Activated CD4-positive, alpha-beta T cell treated with anti-CD3 and anti-CD28 coated beads for 1 hour (primary cell): ENCODE results near the gene ATRNL1.
"Not testable (repeated sequence)": the region's sequence is repeated elsewhere in the genome, so short reads cannot be mapped to it uniquely, and the experiment has no call there.

Experiments
- DNase-seq: peaks from one replicate; pipeline ENCODE4 v3.0.0-alpha.2; 2020

Gene ATRNL1

DNA sequence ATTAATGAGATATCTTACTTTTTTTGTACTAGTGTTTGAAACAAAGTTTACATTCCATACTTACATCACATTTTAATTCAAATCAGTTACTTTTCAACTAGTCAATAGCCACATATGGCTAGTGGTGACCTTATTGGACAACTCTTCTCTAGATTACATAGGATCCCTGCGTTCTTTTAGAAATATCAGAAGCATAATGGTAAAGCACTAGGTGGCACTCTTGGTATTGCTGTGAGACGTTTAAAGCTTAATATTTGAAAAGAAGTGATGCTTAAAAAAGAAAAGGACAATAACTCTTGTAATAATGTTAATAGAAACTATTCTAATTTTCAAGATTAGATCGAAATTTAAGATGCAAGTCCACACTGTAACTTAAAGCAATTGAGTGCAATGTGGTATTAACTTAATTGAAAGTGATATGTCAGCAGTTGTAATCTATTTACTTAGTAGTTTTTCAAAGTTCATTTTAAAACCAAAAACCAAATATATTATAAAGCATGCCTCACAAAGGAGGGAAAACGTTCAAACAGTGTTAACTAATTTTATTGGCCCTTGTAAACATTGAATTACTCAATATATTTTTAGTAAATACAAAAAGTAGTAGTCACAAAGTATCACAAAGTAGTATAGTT, 339.1 kb downstream of the ATRNL1 start:
- DNase-seq, result no peak

DNA sequence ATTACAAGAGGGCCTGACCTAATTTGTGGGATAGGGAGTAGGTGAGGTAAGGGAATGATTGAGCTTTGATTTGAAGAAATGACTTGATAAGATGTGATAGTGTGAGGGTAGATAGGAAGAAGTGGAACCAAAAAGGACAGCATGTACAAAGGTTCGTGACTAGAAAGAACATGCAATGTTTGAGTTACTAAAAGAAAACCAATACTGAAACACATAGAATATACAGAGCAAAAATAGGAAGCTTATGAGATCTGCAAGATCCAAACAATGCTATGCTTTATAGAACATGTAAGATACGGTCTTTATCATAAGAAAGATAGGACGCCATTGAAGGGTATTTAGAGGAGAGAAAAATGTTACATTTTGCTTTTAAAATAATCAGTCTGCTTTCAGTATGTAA, 343.8 kb downstream of the ATRNL1 start:
- no peak for DNase-seq

- no peak for DNase-seq
Observed at GRCh38 chr10:115441907-115442545, 348.9 kb downstream of the ATRNL1 start.

DNA sequence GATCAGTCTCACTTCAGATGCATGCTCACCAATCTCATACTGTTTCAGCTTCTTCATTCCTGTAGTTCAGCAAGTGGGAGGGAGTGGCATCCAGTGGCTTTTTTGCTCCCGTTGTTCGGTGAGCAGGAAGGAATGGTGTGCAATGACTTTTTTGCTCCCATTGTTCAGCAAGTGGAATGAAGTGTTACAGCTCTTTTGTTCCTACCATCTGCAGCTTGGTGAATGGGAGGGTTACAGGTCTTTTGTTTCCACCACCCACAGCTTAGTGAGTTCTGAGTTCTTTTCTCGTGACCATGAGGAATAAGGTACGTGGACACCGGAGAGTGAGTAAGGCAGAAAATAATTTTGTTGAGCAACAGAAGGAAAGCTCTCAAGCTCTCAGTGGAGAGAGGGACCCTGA, 363.6 kb downstream of the ATRNL1 start:
- no peak for DNase-seq

- DNase-seq, result no peak
Observed at GRCh38 chr10:115483294-115483693, 390.1 kb downstream of the ATRNL1 start.

- DNase-seq, result no peak
Observed at GRCh38 chr10:115491526-115492140, 398.5 kb downstream of the ATRNL1 start.

DNA sequence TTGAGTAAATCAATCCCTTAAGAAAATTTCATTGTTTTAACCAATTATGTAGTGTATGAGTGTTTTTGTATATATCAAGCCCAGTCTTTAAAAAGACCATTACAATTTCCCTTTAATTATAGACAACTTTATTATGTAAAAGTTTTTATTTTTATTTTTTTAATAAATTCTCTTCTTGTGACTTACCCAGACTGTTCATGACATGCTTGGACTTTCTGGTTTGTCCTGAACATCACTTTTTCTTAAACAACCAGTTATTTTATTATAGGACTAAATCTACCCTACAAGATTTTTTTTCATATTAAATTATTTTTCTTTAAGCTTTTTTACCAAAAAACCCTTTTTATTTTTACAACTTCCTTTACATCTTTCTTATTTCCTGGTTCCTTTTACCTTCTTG, 410.4 kb downstream of the ATRNL1 start:
- DNase-seq, result no peak

- no peak for DNase-seq
Observed at GRCh38 chr10:115514895-115515294, 421.7 kb downstream of the ATRNL1 start.

GRCh38 chr10:115525141-115525540, 432.0 kb downstream of the ATRNL1 start:
- no peak for DNase-seq

DNA sequence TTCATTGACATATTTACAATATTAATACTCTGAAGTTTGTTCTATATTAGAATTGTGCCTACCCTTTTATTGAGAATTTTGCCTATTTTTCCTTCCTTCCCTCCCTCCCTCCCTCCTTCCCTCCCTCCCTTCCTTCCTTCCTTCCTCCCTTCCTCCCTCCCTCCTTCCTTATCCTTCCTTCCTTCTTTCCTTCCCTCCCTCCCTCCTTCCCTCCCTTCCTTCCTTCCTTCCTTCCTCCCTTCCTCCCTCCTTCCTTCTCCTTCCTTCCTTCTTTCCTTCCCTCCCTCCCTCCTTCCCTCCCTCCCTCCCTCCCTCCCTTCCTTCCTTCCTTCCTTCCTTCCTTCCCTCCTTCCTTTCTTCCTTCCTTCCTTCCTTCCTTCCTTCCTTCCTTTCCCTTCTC, 434.5 kb downstream of the ATRNL1 start:
- not testable (repeated sequence) for DNase-seq

GRCh38 chr10:115536401-115536800, 443.2 kb downstream of the ATRNL1 start:
- not testable (repeated sequence) for DNase-seq

DNA sequence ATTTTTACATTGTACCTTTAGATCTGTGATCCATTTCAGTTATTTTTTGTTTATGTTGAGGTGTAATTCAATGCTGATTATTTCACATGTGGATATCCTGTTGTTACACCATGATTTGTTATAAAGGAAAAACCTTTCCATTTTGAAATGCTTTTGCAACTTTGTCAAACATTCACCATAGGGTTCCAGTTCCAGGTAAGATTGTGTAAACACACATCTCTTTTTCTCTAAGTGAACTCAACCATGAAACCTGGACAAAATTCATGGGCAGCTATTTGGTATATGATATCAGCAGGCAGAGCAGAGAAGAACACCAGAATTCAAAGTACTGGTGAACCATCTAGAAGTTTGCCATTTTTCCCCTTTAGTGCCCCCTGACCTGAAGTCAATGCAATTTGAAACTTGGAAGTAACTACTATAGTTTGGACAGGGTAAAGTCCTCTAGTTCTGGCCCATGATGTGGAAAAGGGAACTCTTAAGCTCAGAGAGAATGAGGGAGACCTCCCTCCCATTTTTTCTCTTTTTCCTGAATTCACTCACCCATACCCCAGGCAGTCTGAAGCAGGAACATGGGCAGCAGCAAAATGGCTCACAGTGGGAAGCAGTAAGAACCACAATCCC, 446.1 kb downstream of the ATRNL1 start:
- no peak for DNase-seq

GRCh38 chr10:115555887-115556402, 462.8 kb downstream of the ATRNL1 start:
- DNase-seq, result no peak

DNA sequence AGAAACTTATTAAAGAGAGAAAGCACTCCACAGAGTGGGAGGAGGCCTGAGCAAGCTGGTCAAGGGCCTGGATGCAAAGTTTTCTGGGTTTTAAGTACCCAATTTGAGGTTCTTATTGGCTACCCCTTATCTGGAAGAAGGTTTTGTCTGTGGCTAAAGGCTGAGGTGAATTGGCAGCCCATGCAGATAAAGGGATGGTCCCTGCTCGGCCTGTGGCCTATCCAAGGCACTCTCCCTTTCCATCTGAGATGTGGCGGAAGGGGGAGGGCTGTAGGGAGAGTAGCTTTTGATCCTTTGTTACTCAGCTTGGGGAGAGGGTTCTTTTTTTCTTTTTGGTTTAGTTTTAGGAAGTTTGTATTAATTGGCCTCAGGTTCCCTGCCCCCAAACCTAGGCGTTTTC, 465.1 kb downstream of the ATRNL1 start:
- no peak for DNase-seq

- no peak for DNase-seq
Observed at GRCh38 chr10:115566867-115567266, 473.7 kb downstream of the ATRNL1 start.

- DNase-seq, result no peak
Observed at GRCh38 chr10:115572740-115573455, 479.7 kb downstream of the ATRNL1 start.

- DNase-seq, result no peak
Observed at GRCh38 chr10:115580239-115580638, 487.1 kb downstream of the ATRNL1 start.

GRCh38 chr10:115593060-115593459, 499.9 kb downstream of the ATRNL1 start:
- DNase-seq, result no peak

GRCh38 chr10:115604627-115605026, 511.5 kb downstream of the ATRNL1 start:
- DNase-seq, result no peak

GRCh38 chr10:115606086-115606485, 512.9 kb downstream of the ATRNL1 start:
- DNase-seq, result no peak

DNA sequence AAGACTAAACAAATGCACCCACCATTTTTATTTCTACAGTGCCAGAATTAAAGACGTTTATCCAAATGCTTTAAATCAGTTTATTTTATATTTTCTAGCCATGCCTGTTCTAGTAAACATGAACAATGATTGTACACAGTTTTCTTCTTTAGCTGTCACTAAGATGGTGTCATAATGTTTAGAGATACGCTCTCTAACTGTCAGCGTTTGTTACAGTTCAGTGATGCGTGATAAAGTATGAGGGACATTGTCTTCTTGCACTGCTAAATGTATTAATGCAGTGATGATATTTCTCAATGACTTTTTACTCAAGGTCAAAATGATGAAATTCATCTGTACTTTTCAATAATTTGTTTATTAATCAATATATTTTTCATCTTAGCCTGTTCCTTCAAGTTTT, 513.6 kb downstream of the ATRNL1 start:
- DNase-seq, result no peak

GRCh38 chr10:115624448-115624847, 531.3 kb downstream of the ATRNL1 start:
- no peak for DNase-seq

- DNase-seq, result no peak
Observed at GRCh38 chr10:115628616-115629015, 535.5 kb downstream of the ATRNL1 start.
